AG04450 (cell line): ENCODE measurements around the gene PLPPR1. TPM values are rescaled to one million over a fixed set of nuclear protein-coding genes. Genes with fewer than 3 reads are reported as not detected.

Source experiments
- CTCF ChIA-PET: fragments of 300-600, 350-600 bp; formaldehyde crosslinking; extraction: SDS; loops from one replicate; lab custom pipeline; 2022; ENCODE audit warnings: antibody characterized with exemption, inconsistent platforms; lab: Charles Lee
- POLR2A ChIA-PET: fragments of 350-600 bp; formaldehyde crosslinking; extraction: SDS; loops from one replicate; lab custom pipeline; 2021; ENCODE audit warnings: antibody characterized with exemption, inconsistent platforms; lab: Yijun Ruan, JAX
- DNase-seq: peaks from one replicate; pipeline ENCODE4 v3.0.0-alpha.2; 2011; ENCODE audit warnings: low read depth, low spot score
- H3K27ac ChIP-seq: one replicate; pipeline ENCODE4 v1.5.1; 2012; ENCODE audit warnings: low read depth, low read length, control low read depth
- H3K27me3 ChIP-seq: one replicate; pipeline ENCODE4 v1.6.0; 2012; ENCODE audit warnings: low read length; ENCODE audit not compliant: control insufficient read depth, insufficient read depth
- H3K4me3 ChIP-seq: 2 replicates; pipeline ENCODE4 v1.5.1; 2011; ENCODE audit warnings: mild to moderate bottlenecking, low read depth, low read length, control low read depth
- H3K9me3 ChIP-seq: 2 replicates; pipeline ENCODE4 v1.5.1; 2012; ENCODE audit warnings: low read length; ENCODE audit not compliant: control insufficient read depth, insufficient read depth
- CTCF ChIP-seq: IDR thresholded peaks from 2 replicates; pipeline ENCODE4 v1.5.1; 2011; ENCODE audit warnings: low read depth, low read length, control low read depth, inconsistent platforms
- polyA plus RNA-seq: library from polyadenylated mRNA; depleted of rRNA; stranded (reverse); fragments of >200 nt; gene quantifications from 2 replicates; pipeline ENCODE4 v1.2.3, GENCODE V29; 2011

PLPPR1 gene
- polyA plus RNA-seq, 1 experiment = not detected

- Histone ChIP-seq H3K4me3 (no peak overlapping the region), H3K9me3 (no peaks in the 10 kb centered on the region), H3K27ac (no peak overlapping the region), H3K27me3 (no peaks in the 10 kb centered on the region)
- ChIA-PET CTCF (no interaction called here), POLR2A (no interaction called here)
- DNase-seq = no peak
- no peak for TF ChIP-seq CTCF
Observed at GRCh38 chr9:101191723-101192122, 163.2 kb downstream of the PLPPR1 start.

GRCh38 chr9:101197026-101197425 lies 168.5 kb downstream of the PLPPR1 start:
- DNase-seq = no peak
- Histone ChIP-seq H3K9me3 (no peaks in the 10 kb centered on the region), H3K27me3 (no peaks in the 10 kb centered on the region), H3K4me3 (no peak overlapping the region), H3K27ac (no peak overlapping the region)
- CTCF ChIA-PET = no interaction called here
- no peak for TF ChIP-seq CTCF
- POLR2A ChIA-PET = no interaction called here

- no peak for TF ChIP-seq CTCF
- Histone ChIP-seq H3K4me3 (no peak overlapping the region), H3K27me3 (no peaks in the 10 kb centered on the region), H3K27ac (no peak overlapping the region), H3K9me3 (no peaks in the 10 kb centered on the region)
- POLR2A ChIA-PET = no interaction called here
- CTCF ChIA-PET = no interaction called here
- DNase-seq = no peak
Observed at GRCh38 chr9:101200852-101201251, 172.3 kb downstream of the PLPPR1 start.

DNA sequence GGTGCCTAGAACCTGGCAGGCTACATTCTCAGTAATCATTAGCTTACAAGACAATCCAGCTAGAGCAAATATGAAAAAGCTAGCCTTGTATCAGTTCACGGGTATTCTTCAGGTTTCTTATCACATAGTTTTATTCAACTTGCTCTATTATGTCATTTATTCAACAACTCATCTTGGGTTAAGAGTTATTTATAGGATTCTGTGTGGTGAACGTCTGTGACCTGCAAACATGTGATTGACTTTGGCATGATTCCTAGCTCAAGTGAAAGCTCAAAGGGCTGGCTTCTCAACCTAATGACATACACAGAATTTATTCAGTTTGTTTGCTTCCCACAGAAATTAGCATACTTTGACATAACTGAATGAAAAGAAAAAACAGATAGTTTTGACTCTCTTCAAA lies 173.1 kb downstream of the PLPPR1 start:
- Histone ChIP-seq H3K4me3 (no peak overlapping the region), H3K27me3 (no peaks in the 10 kb centered on the region), H3K27ac (no peak overlapping the region), H3K9me3 (no peaks in the 10 kb centered on the region)
- TF ChIP-seq CTCF = no peak
- DNase-seq = no peak
- ChIA-PET CTCF (no interaction called here), POLR2A (no interaction called here)

DNA sequence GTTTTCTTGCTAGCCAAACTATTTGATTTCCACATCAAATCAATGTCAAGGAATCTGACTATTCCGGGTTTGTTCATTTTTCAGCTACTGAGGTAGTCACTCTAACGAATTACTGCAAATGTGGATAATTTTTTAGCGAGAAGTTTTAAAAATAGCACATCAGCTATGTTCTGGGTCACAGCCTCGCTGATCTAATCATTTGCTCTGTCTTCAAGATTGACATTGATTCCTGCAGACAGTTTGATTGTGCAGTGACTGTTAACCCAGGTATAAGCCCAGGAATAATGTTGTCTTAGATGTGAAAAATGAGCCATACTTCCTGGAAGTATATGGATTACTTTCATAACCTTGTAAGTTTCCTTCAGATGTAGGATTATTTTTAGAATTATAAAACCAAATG lies 181.1 kb downstream of the PLPPR1 start:
- Histone ChIP-seq H3K27ac (no peak overlapping the region), H3K4me3 (no peak overlapping the region), H3K9me3 (no peaks in the 10 kb centered on the region), H3K27me3 (no peaks in the 10 kb centered on the region)
- no peak for DNase-seq
- POLR2A ChIA-PET = no interaction called here
- CTCF ChIA-PET = no interaction called here
- no peak for TF ChIP-seq CTCF
